AG04450 (cell line): Measurements from ENCODE around the gene PLD1. TPM values are rescaled to one million over a fixed set of nuclear protein-coding genes. Genes with fewer than 3 reads are reported as not detected.

ENCODE experiments used
- CTCF ChIA-PET: fragments of 300-600, 350-600 bp; formaldehyde crosslinking; extraction: SDS; loops from one replicate; lab custom pipeline; 2022; ENCODE audit warnings: antibody characterized with exemption, inconsistent platforms; lab: Charles Lee
- POLR2A ChIA-PET: fragments of 350-600 bp; formaldehyde crosslinking; extraction: SDS; loops from one replicate; lab custom pipeline; 2021; ENCODE audit warnings: antibody characterized with exemption, inconsistent platforms; lab: Yijun Ruan, JAX
- DNase-seq: peaks from one replicate; pipeline ENCODE4 v3.0.0-alpha.2; 2011; ENCODE audit warnings: low read depth, low spot score
- H3K27ac ChIP-seq: one replicate; pipeline ENCODE4 v1.5.1; 2012; ENCODE audit warnings: low read depth, low read length, control low read depth
- H3K27me3 ChIP-seq: one replicate; pipeline ENCODE4 v1.6.0; 2012; ENCODE audit warnings: low read length; ENCODE audit not compliant: control insufficient read depth, insufficient read depth
- H3K4me3 ChIP-seq: 2 replicates; pipeline ENCODE4 v1.5.1; 2011; ENCODE audit warnings: mild to moderate bottlenecking, low read depth, low read length, control low read depth
- H3K9me3 ChIP-seq: 2 replicates; pipeline ENCODE4 v1.5.1; 2012; ENCODE audit warnings: low read length; ENCODE audit not compliant: control insufficient read depth, insufficient read depth
- CTCF ChIP-seq: IDR thresholded peaks from 2 replicates; pipeline ENCODE4 v1.5.1; 2011; ENCODE audit warnings: low read depth, low read length, control low read depth, inconsistent platforms
- polyA plus RNA-seq: library from polyadenylated mRNA; depleted of rRNA; stranded (reverse); fragments of >200 nt; gene quantifications from 2 replicates; pipeline ENCODE4 v1.2.3, GENCODE V29; 2011

PLD1 gene
- polyA plus RNA-seq, 1 experiment, result 20.2 TPM

- H3K4me3 ChIP-seq, result no peak overlapping the region
- ChIA-PET POLR2A (interaction anchor here (0.6 kb wide), 1 partner anchor 178 kb away, joined by 7 read pairs; no protein-coding TSS in a partner anchor), CTCF (interaction anchor here (0.7 to 1.9 kb wide), 3 partner anchors 8 to 701 kb away, joined by 4 to 10 read pairs (median 4); no protein-coding TSS in a partner anchor)
- H3K9me3 ChIP-seq, result no peaks in the 10 kb centered on the region; the same call in 1 of the 2 replicates
- DNase-seq, result no peak
- no peak for TF ChIP-seq CTCF
- no peak overlapping the region for H3K27ac ChIP-seq
- no peaks in the 10 kb centered on the region for H3K27me3 ChIP-seq
These were observed 161.0 kb downstream of the PLD1 start for GRCh38 chr3:171649267-171649666.

GRCh38 chr3:171648069-171648468, 162.2 kb downstream of the PLD1 start:
- DNase-seq, result no peak
- H3K27ac ChIP-seq, result no peak overlapping the region
- CTCF ChIA-PET, result interaction anchor here (1.9 kb wide), 1 partner anchor 124 kb away, joined by 10 read pairs; no protein-coding TSS in a partner anchor
- no peaks in the 10 kb centered on the region; the same call in 1 of the 2 replicates for H3K9me3 ChIP-seq
- POLR2A ChIA-PET, result no interaction called here
- no peaks in the 10 kb centered on the region for H3K27me3 ChIP-seq
- no peak overlapping the region for H3K4me3 ChIP-seq
- TF ChIP-seq CTCF, result no peak

- no peaks in the 10 kb centered on the region for H3K27me3 ChIP-seq
- ChIA-PET CTCF (interaction anchor here (0.6 to 4.5 kb wide), 31 partner anchors 9 to 831 kb away, joined by 3 to 116 read pairs (median 4); no protein-coding TSS in a partner anchor), POLR2A (no interaction called here)
- no peaks in the 10 kb centered on the region; the same call in 1 of the 2 replicates for H3K9me3 ChIP-seq
- DNase-seq, result peak; percentile 45
- TF ChIP-seq CTCF, result peak; percentile 74
- H3K4me3 ChIP-seq, result no peak overlapping the region
- H3K27ac ChIP-seq, result peak overlapping the region; percentile 2
These were observed 163.7 kb downstream of the PLD1 start for GRCh38 chr3:171646357-171647133.

- CTCF ChIA-PET, result interaction anchor here (1.2 to 4.5 kb wide), 4 partner anchors 31 to 688 kb away, joined by 3 to 116 read pairs (median 16); no protein-coding TSS in a partner anchor
- DNase-seq, result no peak
- Histone ChIP-seq H3K27ac (no peak overlapping the region), H3K4me3 (no peak overlapping the region), H3K9me3 (no peaks in the 10 kb centered on the region), H3K27me3 (no peaks in the 10 kb centered on the region)
- POLR2A ChIA-PET, result no interaction called here
- no peak for TF ChIP-seq CTCF
These were observed 165.6 kb downstream of the PLD1 start for GRCh38 chr3:171644681-171645080.

GRCh38 chr3:171643681-171644080, 166.6 kb downstream of the PLD1 start:
- H3K4me3 ChIP-seq, result no peak overlapping the region
- H3K27ac ChIP-seq, result no peak overlapping the region
- no peaks in the 10 kb centered on the region for H3K27me3 ChIP-seq
- CTCF ChIA-PET, result interaction anchor here (1.2 to 4.5 kb wide), 4 partner anchors 30 to 689 kb away, joined by 3 to 116 read pairs (median 16); no protein-coding TSS in a partner anchor
- DNase-seq, result no peak
- no peak for TF ChIP-seq CTCF
- H3K9me3 ChIP-seq, result no peaks in the 10 kb centered on the region
- POLR2A ChIA-PET, result no interaction called here
